Inflammatory macrophage treated with lipopolysaccharide for 4 hours (primary cell): ENCODE data around the gene TGFB1.
A peak's percentile ranks its signal among the peaks of the same experiment; 100 is the strongest.
"Not testable (repeated sequence)": the region's sequence is repeated elsewhere in the genome, so short reads cannot be mapped to it uniquely, and the experiment has no call there.

Source experiments
- DNase-seq: peaks from one replicate; pipeline ENCODE4 v3.0.0-alpha.2; 2020

Gene TGFB1

GRCh38 chr19:41353466-41354342 lies at the start of gene TGFB1:
Gene TGFB1, minus strand, starts transcription at chr19:41353922. Its CDS starts 878 bp downstream, at chr19:41353044.
- peak; percentile 88 for DNase-seq

- DNase-seq = no peak
Measured at GRCh38 chr19:41402010-41402409, 48.3 kb upstream of the TGFB1 start.

GRCh38 chr19:41401483-41401882 lies 47.8 kb upstream of the TGFB1 start:
- no peak for DNase-seq

- no peak for DNase-seq
Measured at GRCh38 chr19:41399525-41399924, 45.8 kb upstream of the TGFB1 start.

- no peak for DNase-seq
Measured at GRCh38 chr19:41399091-41399490, 45.4 kb upstream of the TGFB1 start.

- DNase-seq = no peak
Measured at GRCh38 chr19:41398598-41398997, 44.9 kb upstream of the TGFB1 start.

- DNase-seq = peak; percentile 39
Measured at GRCh38 chr19:41398050-41398418, 44.3 kb upstream of the TGFB1 start.

- peak; percentile 100 for DNase-seq
Measured at GRCh38 chr19:41397086-41398049, 43.6 kb upstream of the TGFB1 start, which contains the start of the genes BCKDHA and EXOSC5. Gene BCKDHA, plus strand, starts transcription at chr19:41397818. Its CDS starts 10 bp downstream, at chr19:41397828. Gene EXOSC5, minus strand, starts transcription at chr19:41397359. Its CDS starts 31 bp downstream, at chr19:41397328.

GRCh38 chr19:41395355-41395754 lies 41.6 kb upstream of the TGFB1 start:
- DNase-seq = peak; percentile 16

- DNase-seq = no peak
Measured at GRCh38 chr19:41392775-41393174, 39.1 kb upstream of the TGFB1 start.

- DNase-seq = no peak
Measured at GRCh38 chr19:41391618-41392017, 37.9 kb upstream of the TGFB1 start.

- DNase-seq = peak; percentile 27
Measured at GRCh38 chr19:41386442-41386841, 32.7 kb upstream of the TGFB1 start.

GRCh38 chr19:41384351-41384750 lies 30.6 kb upstream of the TGFB1 start:
- DNase-seq = no peak

- not testable (repeated sequence) for DNase-seq
Measured at GRCh38 chr19:41381536-41381935, 27.8 kb upstream of the TGFB1 start.

- peak; percentile 25 for DNase-seq
Measured at GRCh38 chr19:41377977-41378709, 24.4 kb upstream of the TGFB1 start.

- DNase-seq = no peak
Measured at GRCh38 chr19:41376998-41377365, 23.3 kb upstream of the TGFB1 start.

- DNase-seq = peak; percentile 42
Measured at GRCh38 chr19:41376241-41376997, 22.7 kb upstream of the TGFB1 start, which contains the start of gene TMEM91. Gene TMEM91, plus strand, starts transcription at chr19:41376533. Its CDS starts 1,777 bp downstream, at chr19:41378310.

GRCh38 chr19:41373993-41374392 lies 20.3 kb upstream of the TGFB1 start:
- no peak for DNase-seq

GRCh38 chr19:41372501-41372900 lies 18.8 kb upstream of the TGFB1 start:
- DNase-seq = no peak

- no peak for DNase-seq
Measured at GRCh38 chr19:41371541-41371940, 17.8 kb upstream of the TGFB1 start.

GRCh38 chr19:41371119-41371518 lies 17.4 kb upstream of the TGFB1 start:
- DNase-seq = not testable (repeated sequence)

- no peak for DNase-seq
Measured at GRCh38 chr19:41369769-41370168, 16.0 kb upstream of the TGFB1 start.
